Esophagus muscularis mucosa (tissue), 3 donors: ENCODE results near the gene RRP8.

Experiments
- CTCF ChIP-seq, 3 experiments: fragments of 200-600 bp in 2 of 3; fragments of 450-650 bp in 1 of 3; sonication (generic) in 2 of 3; IDR thresholded peaks; one replicate each; pipeline ENCODE4 v1.5.1; 2017 to 2019; ENCODE audit warnings: antibody characterized with exemption in 3 of 3, mild to moderate bottlenecking in 2 of 3, moderate library complexity in 1 of 3
- POLR2A ChIP-seq: fragments of 450-650 bp; IDR thresholded peaks from one replicate; pipeline ENCODE4 v1.6.1; 2017; ENCODE audit warnings: antibody characterized with exemption, moderate library complexity, mild to moderate bottlenecking, low read depth
- POLR2AphosphoS5 ChIP-seq, 2 donors: sonication (generic); formaldehyde crosslinking; IDR thresholded peaks; one replicate each; pipeline ENCODE4 v1.6.1; 2017; ENCODE audit warnings: antibody characterized with exemption in 2 of 2

- TF ChIP-seq CTCF (IDR thresholded peaks at IDR 0.05) (no peak), POLR2AphosphoS5 (IDR thresholded peaks at IDR 0.05) (no peak), POLR2A (no peak)
These were observed 1.1 kb downstream of the RRP8 start for GRCh38 chr11:6602096-6602940.
